Astrocyte of the cerebellum (primary cell): ENCODE data around the gene ZNF787.

Experiments used
- DNase-seq: peaks from one replicate; pipeline ENCODE4 v3.0.0-alpha.2; 2011; ENCODE audit warnings: low read depth
- H3K4me3 ChIP-seq: 2 replicates; pipeline ENCODE4 v1.5.1; 2011; ENCODE audit warnings: mild to moderate bottlenecking, low read depth, low read length, moderate library complexity
- CTCF ChIP-seq: IDR thresholded peaks from 2 replicates; pipeline ENCODE4 v1.5.1; 2012; ENCODE audit warnings: low read length, low read depth, moderate library complexity, mild to moderate bottlenecking; ENCODE audit errors: missing control alignments
- in situ Hi-C: cut with HindIII; loops from 2 replicates; pipeline ENCODE4 v1.10.0; 2017; ENCODE audit warnings: low sequenced_read_pairs

ZNF787 gene

GRCh38 chr19:56092685-56093631, 28.1 kb downstream of the ZNF787 start:
- TF ChIP-seq CTCF, result no peak
- no peak overlapping the region for H3K4me3 ChIP-seq
- in situ Hi-C loops, result no loop called here
- no peak for DNase-seq

GRCh38 chr19:56091751-56092546, 29.1 kb downstream of the ZNF787 start:
- H3K4me3 ChIP-seq, result no peak overlapping the region
- no peak for DNase-seq
- TF ChIP-seq CTCF, result no peak
- in situ Hi-C loops, result no loop called here

GRCh38 chr19:56091066-56091490, 30.0 kb downstream of the ZNF787 start:
- H3K4me3 ChIP-seq, result no peak overlapping the region
- TF ChIP-seq CTCF, result no peak
- in situ Hi-C loops, result no loop called here
- no peak for DNase-seq

GRCh38 chr19:56089344-56089743, 31.8 kb downstream of the ZNF787 start:
- TF ChIP-seq CTCF, result no peak
- in situ Hi-C loops, result no loop called here
- no peak overlapping the region for H3K4me3 ChIP-seq
- DNase-seq, result no peak

- TF ChIP-seq CTCF, result no peak
- in situ Hi-C loops, result no loop called here
- no peak for DNase-seq
Measured at GRCh38 chr19:56088497-56089215, 32.4 kb downstream of the ZNF787 start.

More at GRCh38 chr19:56088497-56089215, 32.4 kb downstream of the ZNF787 start:
- H3K4me3 ChIP-seq, result no peak overlapping the region
